OCI-LY3 (cell line): ENCODE data around the gene HDAC4.

ENCODE experiments used
- H2AFZ ChIP-seq: fragments of 200-600, 300-600 bp; shearing (Covaris generic); 2 replicates; pipeline ENCODE4 v1.6.0; 2014; ENCODE audit warnings: antibody characterized with exemption, low read depth, low read length
- H3K27ac ChIP-seq: fragments of 200-600, 300-600 bp; sonication (generic); 2 replicates; pipeline ENCODE4 v1.5.1; 2014; ENCODE audit warnings: mild to moderate bottlenecking, low read length, moderate library complexity, mixed read lengths
- H3K27me3 ChIP-seq: fragments of 200-600, 300-600 bp; sonication (generic); 2 replicates; pipeline ENCODE4 v1.6.1; 2014; ENCODE audit warnings: low read depth, low read length, mixed read lengths
- H3K36me3 ChIP-seq: fragments of 200-600, 300-600 bp; sonication (generic); replicated peaks from 2 replicates; pipeline ENCODE3; 2014; ENCODE audit warnings: low read depth, low read length, mixed read lengths
- H3K4me1 ChIP-seq: fragments of 300-600, 200-600 bp; sonication (generic); 2 replicates; pipeline ENCODE4 v1.6.1; 2014; ENCODE audit warnings: low read length, mixed read lengths
- H3K4me2 ChIP-seq: fragments of 200-600, 300-600 bp; sonication (generic); 2 replicates; pipeline ENCODE4 v1.6.1; 2014; ENCODE audit warnings: low read length, mixed read lengths
- H3K4me3 ChIP-seq: fragments of 300-600, 200-600 bp; sonication (generic); 2 replicates; pipeline ENCODE4 v1.5.1; 2014; ENCODE audit warnings: antibody characterized with exemption, mild to moderate bottlenecking, low read length, moderate library complexity
- H3K79me2 ChIP-seq: fragments of 300-600, 200-600 bp; shearing (Covaris generic); 2 replicates; pipeline ENCODE4 v1.6.1; 2014; ENCODE audit warnings: mild to moderate bottlenecking, low read length, mixed read lengths
- H3K9ac ChIP-seq: fragments of 300-600, 200-600 bp; shearing (Covaris generic); 2 replicates; pipeline ENCODE4 v1.6.0; 2014; ENCODE audit warnings: mild to moderate bottlenecking, low read length, moderate library complexity
- H3K9me3 ChIP-seq: fragments of 200-600, 300-600 bp; shearing (Covaris generic); 2 replicates; pipeline ENCODE4 v1.6.1; 2014; ENCODE audit warnings: low read length, mixed read lengths; ENCODE audit not compliant: insufficient read depth
- H4K20me1 ChIP-seq: fragments of 200-600, 300-600 bp; sonication (generic); 2 replicates; pipeline ENCODE4 v1.6.1; 2016; ENCODE audit warnings: low read length, mixed read lengths; ENCODE audit not compliant: insufficient read depth
- CTCF ChIP-seq: fragments of 200-600, 300-600 bp; sonication (generic); IDR thresholded peaks from 2 replicates; pipeline ENCODE4 v1.5.1; 2014; ENCODE audit warnings: antibody characterized with exemption, low read length, low read depth
- EZH2phosphoT487 ChIP-seq: fragments of 200-600 bp; shearing (Covaris generic); IDR thresholded peaks from 2 replicates; pipeline ENCODE4 v1.6.1; 2018; ENCODE audit warnings: antibody characterized with exemption, mixed run types, low read depth

HDAC4 gene

GRCh38 chr2:239013678-239013976 is 387.2 kb downstream of the HDAC4 start:
- no peak overlapping the region for H2AFZ ChIP-seq
- no peak overlapping the region for H3K4me2 ChIP-seq
- H3K4me3 ChIP-seq = no peak overlapping the region
- no peaks in the 10 kb centered on the region for H3K4me1 ChIP-seq
- H3K9ac ChIP-seq = no peak overlapping the region
- peaks cover 3% of the 10 kb centered on the region; the same call in 1 of the 2 replicates for H3K27me3 ChIP-seq
- no peaks in the 10 kb centered on the region for H4K20me1 ChIP-seq
- H3K79me2 ChIP-seq = no peaks in the 10 kb centered on the region
- H3K9me3 ChIP-seq = no peaks in the 10 kb centered on the region
- no peak overlapping the region for H3K27ac ChIP-seq
- TF ChIP-seq EZH2phosphoT487 (no peak), CTCF (no peak)
- H3K36me3 ChIP-seq = no peaks in the 10 kb centered on the region

GRCh38 chr2:239012936-239013677 is 387.7 kb downstream of the HDAC4 start:
- H3K9me3 ChIP-seq = no peaks in the 10 kb centered on the region
- no peaks in the 10 kb centered on the region for H4K20me1 ChIP-seq
- H3K4me3 ChIP-seq = no peak overlapping the region
- no peaks in the 10 kb centered on the region for H3K79me2 ChIP-seq
- no peaks in the 10 kb centered on the region for H3K4me1 ChIP-seq
- H3K36me3 ChIP-seq = no peaks in the 10 kb centered on the region
- no peak overlapping the region for H3K27ac ChIP-seq
- H3K9ac ChIP-seq = no peak overlapping the region
- no peak overlapping the region for H2AFZ ChIP-seq
- TF ChIP-seq CTCF (no peak), EZH2phosphoT487 (no peak)
- no peak overlapping the region for H3K4me2 ChIP-seq
- peaks cover 3% of the 10 kb centered on the region; the same call in 1 of the 2 replicates for H3K27me3 ChIP-seq

- Histone ChIP-seq H3K4me3 (no peak overlapping the region), H3K4me1 (no peaks in the 10 kb centered on the region), H4K20me1 (no peaks in the 10 kb centered on the region), H3K27ac (no peak overlapping the region), H3K9me3 (no peaks in the 10 kb centered on the region), H2AFZ (no peak overlapping the region), H3K27me3 (peaks cover 3% of the 10 kb centered on the region), H3K79me2 (no peaks in the 10 kb centered on the region), H3K9ac (no peak overlapping the region), H3K36me3 (no peaks in the 10 kb centered on the region), H3K4me2 (no peak overlapping the region)
- TF ChIP-seq EZH2phosphoT487 (no peak), CTCF (no peak)
These were observed 388.6 kb downstream of the HDAC4 start for GRCh38 chr2:239012228-239012627.

GRCh38 chr2:239009589-239009961 is 391.2 kb downstream of the HDAC4 start:
- Histone ChIP-seq H3K4me3 (no peak overlapping the region), H3K79me2 (no peaks in the 10 kb centered on the region), H2AFZ (no peak overlapping the region), H3K27ac (no peak overlapping the region), H3K4me1 (no peaks in the 10 kb centered on the region), H3K9ac (no peak overlapping the region), H3K27me3 (peaks cover 9% of the 10 kb centered on the region), H3K9me3 (no peaks in the 10 kb centered on the region), H3K36me3 (no peaks in the 10 kb centered on the region), H3K4me2 (no peak overlapping the region), H4K20me1 (no peaks in the 10 kb centered on the region)
- TF ChIP-seq CTCF (no peak), EZH2phosphoT487 (no peak)
